ENCODE measurements around the gene IGFALS.

- TF ChIP-seq CTCF (IDR thresholded peaks at IDR 0.05): no peak
- TF ChIP-seq POLR2A (IDR thresholded peaks at IDR 0.05): no peak
Observed at GRCh38 chr16:1822801-1823200, 29.3 kb upstream of the IGFALS start.

Measured in breast epithelium (tissue), 3 donors.